Stimulated activated CD8-positive, alpha-beta memory T cell treated with anti-CD3 and anti-CD28 coated beads, Interleukin-12 subunit alpha, Interleukin-12 subunit beta, amount 100 ng/mL, for 24 hours (primary cell): ENCODE data around the gene LIG1.

ENCODE experiments used
- DNase-seq: peaks from one replicate; pipeline ENCODE4 v3.0.0-alpha.2; 2020; ENCODE audit errors: extremely low read depth

Gene LIG1

DNA sequence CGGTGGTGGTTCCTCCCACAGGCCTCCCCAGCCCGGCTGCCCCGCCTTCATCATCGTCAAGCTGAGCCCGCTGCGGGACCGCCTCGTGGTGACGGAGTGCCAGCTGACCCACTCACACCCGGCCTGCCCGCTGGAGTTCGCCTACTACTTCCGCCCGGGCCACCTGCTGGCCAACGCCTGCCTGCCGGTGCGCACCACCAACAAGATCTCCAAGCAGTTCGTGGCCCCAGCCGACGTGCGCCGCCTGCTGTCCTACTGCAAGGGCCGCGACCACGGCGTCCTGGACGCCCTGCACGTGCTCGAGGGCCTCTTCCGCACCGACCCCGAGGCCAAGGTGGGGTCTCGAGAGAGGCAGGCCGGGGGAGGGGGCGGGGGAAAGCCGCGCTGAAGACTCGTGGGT lies 12.3 kb upstream of the LIG1 start:
- no peak for DNase-seq

DNA sequence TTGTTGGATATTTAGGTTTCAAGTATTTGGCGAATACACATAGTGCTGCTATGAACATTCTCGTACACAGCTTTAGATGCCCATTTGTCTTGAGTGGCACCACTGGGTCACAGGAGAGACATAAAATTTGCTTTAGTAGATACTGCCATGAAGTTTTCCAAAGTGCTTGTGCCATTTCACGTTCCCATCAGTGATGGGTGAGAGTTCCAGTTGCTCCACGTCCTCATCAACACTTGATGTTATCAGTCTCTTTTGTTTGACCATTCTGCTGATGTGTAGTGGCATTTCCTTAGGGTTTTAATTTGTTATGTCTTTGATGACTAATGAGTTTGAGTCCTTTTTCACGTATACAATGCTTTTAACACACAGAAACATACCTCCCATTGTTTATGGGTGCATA lies 11.4 kb upstream of the LIG1 start:
- no peak for DNase-seq

GRCh38 chr19:48176226-48176625 lies 6.1 kb upstream of the LIG1 start:
- no peak for DNase-seq

DNA sequence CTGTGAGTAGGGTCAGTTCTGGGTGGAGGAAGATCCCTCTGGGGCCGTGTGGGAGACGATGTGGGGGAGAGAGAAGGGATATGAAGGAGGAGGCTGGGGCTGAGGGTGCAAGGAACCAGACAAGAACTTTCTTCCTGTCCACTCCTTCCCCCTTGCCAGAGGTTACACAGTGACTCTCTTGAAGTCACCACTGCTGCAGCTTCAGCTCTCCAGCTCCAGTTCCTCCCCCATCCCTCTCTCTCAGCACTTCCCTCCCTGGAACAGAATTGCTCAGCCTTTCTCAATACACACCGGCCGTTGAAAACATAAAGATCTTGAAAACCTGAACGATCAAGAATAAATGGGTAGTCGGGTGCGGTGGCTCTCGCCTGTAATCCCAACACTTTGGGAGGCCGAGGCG lies 5.4 kb upstream of the LIG1 start:
- DNase-seq = no peak

GRCh38 chr19:48174445-48175030 lies 4.4 kb upstream of the LIG1 start:
- DNase-seq = no peak

DNA sequence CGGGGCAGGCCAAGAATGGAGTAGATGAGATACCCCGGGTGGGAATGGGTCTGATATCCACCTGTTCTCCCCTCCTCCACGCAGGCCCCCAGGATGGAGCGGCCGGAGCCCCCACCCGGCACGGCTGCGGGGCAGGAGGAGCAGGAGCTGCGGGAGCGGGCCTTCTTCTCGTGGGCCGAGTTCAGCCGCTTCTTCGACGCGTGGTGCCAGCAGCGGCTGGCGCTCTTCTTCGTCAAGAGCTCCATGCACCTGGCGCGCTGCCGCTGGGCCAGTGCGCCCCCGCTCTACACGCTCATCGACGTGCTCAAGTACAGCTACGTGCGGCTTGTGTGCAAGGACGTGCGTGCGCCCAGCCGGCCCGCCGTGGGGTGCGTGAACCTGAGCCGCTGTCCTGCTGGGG lies 1.6 kb upstream of the LIG1 start:
- no peak for DNase-seq

DNA sequence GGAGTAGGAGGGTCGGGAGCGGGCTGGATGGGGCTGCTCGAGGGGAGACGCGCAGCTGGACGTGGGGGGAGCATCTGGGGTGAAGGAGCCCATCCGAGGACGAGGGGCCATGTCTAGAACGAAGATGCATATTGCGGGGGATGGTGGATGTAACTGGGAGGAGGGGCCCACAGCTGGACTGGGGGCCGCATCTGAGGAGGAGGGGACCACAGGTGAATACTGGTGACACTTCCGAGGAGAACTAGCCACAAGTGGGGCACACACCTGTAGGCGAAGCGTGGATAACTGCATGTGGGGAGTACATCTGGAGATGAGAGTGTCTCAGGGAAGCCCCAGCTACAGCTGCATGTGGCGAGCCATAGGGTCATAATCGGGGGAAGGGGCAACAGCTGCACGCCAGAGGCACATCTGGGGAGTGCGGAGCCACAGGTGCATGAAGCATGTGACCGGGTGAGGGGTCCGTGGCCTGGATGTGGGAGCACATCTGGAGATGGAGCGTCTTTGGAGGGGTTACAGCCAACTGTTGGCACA lies 738 bp upstream of the LIG1 start:
- no peak for DNase-seq

GRCh38 chr19:48169578-48169938 lies 586 bp downstream of the LIG1 start:
- peak; percentile 82 for DNase-seq

DNA sequence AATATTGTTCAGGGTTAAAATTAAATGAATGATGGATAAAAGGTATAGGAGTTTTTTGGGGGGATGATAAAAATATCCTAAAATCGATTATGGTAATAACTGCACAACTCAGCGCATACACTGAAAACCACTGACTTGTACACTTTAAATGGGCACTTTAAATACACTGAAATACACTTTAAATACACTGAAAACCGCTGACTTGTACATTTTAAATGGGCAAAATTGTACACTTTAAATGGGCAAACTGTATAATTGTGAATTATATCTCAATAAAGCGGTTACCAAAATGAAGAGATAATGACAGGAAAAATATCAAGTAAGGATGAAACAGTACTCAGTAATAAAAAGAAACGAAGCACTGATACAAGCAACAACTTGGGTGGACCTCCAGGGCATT lies 1.5 kb downstream of the LIG1 start:
- DNase-seq = no peak

- no peak for DNase-seq
Observed at GRCh38 chr19:48158210-48158790, 11.8 kb downstream of the LIG1 start.

DNA sequence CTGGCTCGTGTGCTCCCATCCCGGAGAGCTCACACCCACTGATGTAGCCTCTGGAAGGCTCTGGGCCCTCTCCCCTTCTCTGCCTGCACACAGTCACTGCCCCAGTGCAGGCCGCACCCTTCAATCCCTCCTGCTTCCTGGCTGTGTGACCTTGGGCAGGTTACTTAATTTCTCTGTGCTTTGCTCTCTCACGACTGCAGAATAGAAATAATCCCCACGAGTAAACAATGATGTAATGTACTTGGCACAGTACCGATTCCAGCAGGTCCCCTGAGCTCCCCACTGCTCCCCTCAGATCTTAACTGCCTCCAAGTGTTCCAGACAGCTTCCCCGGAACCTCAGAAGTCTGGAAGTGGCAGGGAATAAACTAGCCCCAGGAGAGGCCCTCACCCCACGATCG lies 16.1 kb downstream of the LIG1 start:
- DNase-seq = no peak

- no peak for DNase-seq
Observed at GRCh38 chr19:48152551-48152950, 17.6 kb downstream of the LIG1 start.

- no peak for DNase-seq
Observed at GRCh38 chr19:48149430-48149829, 20.7 kb downstream of the LIG1 start.

- DNase-seq = no peak
Observed at GRCh38 chr19:48148576-48148975, 21.6 kb downstream of the LIG1 start.

DNA sequence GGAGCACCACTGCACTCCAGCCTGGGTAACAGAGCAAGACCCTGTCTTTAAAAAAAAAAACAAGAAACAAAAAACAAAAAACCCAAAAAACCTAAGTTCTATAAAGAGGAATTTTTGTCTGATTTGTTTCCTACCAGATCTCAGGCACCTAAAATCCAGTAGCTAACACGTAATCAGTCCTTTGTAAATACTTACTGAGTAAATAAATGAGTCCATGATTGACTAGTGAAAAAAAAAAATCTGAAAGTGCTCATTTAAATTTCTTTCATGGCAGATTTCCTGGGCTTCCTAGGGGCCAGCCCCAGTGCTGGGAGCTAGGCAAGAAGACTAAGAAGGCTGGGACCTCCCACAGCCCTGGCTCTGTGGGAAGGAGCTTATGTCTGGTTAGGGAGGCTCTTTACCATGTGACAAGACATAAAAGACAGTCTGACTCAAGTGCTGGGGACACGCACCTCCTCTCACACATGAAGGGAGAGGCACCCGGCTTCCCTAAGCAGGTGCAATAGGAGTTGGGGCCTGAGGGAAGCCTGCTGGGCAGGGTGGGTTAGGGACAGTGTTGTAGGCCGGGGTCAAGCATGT lies 22.5 kb downstream of the LIG1 start:
- no peak for DNase-seq

GRCh38 chr19:48139053-48139452 lies 31.1 kb downstream of the LIG1 start:
- DNase-seq = no peak

GRCh38 chr19:48137411-48137810 lies 32.7 kb downstream of the LIG1 start:
- DNase-seq = no peak

GRCh38 chr19:48136547-48136946 lies 33.6 kb downstream of the LIG1 start:
- no peak for DNase-seq

DNA sequence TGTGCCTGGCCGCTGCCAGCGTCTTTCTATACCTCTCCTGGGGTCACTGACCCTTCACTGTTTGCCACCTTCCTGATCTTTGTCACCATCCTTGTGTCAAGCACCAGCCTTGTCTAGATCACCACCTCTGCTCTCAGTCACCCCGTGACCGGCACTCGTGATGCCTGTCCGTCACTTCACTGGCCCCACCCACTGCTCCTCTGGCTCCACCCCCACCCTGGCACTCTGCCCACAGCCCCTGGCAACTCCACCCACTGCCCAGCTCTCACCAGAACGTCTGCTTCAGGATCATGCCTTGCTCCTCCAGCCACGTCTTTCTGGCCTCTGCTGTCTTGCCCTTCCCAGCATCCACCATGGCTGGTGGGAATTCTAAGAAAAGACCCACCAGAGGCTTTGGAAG lies 34.7 kb downstream of the LIG1 start:
- DNase-seq = peak; percentile 2

DNA sequence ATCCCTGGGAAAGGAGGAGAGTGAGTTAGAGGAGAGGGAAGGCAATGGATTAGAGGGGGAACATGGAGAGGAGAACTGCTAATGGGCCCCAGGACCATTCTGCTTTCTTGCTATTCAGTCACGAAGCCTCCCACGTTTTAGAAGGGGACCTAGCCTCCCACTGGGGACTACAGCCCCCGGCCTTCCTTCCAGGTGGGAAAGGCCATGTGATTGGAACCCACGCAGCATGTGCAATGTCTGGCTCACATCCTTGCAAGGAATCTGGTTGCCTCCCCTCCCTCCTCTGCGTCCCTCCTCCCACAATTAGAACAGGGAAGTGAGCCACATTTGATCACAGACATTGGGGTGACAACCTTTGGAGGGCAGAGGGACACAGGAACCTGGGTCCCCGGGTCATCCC lies 37.0 kb downstream of the LIG1 start:
- DNase-seq = no peak

GRCh38 chr19:48127561-48127960 lies 42.6 kb downstream of the LIG1 start:
- DNase-seq = no peak

GRCh38 chr19:48123907-48124651 lies 46.1 kb downstream of the LIG1 start:
- no peak for DNase-seq

GRCh38 chr19:48122421-48122820 lies 47.7 kb downstream of the LIG1 start:
- DNase-seq = no peak
